Endothelial cell of umbilical vein (primary cell): ENCODE measurements around the gene SLC30A2. TPM values are rescaled to one million over a fixed set of nuclear protein-coding genes. Genes with fewer than 3 reads are reported as not detected.

ENCODE experiments used
- BruUV-seq: library from RNA; stranded (reverse); fragments of 400-500 nt; replicated peaks from 2 replicates; lab custom pipeline; 2021; lab: Mats Ljungman, UMichigan
- CTCF ChIA-PET: fragments of 300-600, 350-600 bp; sonication (Branson Sonifier 250); formaldehyde crosslinking; loops from one replicate; lab custom pipeline; 2021; ENCODE audit warnings: antibody characterized with exemption, inconsistent platforms; lab: Charles Lee
- POLR2A ChIA-PET: fragments of 300-600, 350-600 bp; sonication (Branson Sonifier 250); formaldehyde crosslinking; loops from one replicate; lab custom pipeline; 2021; ENCODE audit warnings: antibody characterized with exemption, inconsistent platforms; lab: Charles Lee
- DNase-seq: peaks from one replicate; pipeline ENCODE4 v3.0.0-alpha.2; 2011; ENCODE audit warnings: low read depth, low spot score
- FAIRE-seq: peaks from 2 replicates; lab custom pipeline; 2011; peaks lifted over from hg19 to GRCh38; lab: Jason Lieb, UNC
- H2AFZ ChIP-seq: 2 replicates; pipeline ENCODE4 v1.6.0; 2012; ENCODE audit warnings: low read depth, low read length, control low read depth, inconsistent platforms
- H3K27ac ChIP-seq: 2 replicates; pipeline ENCODE4 v1.5.1; 2011; ENCODE audit warnings: low read depth, mild to moderate bottlenecking, control low read depth, low read length, moderate library complexity; ENCODE audit not compliant: insufficient read depth
- H3K27me3 ChIP-seq, 2 experiments: 2 replicates each; pipeline versions ENCODE4 v1.6.0 to v1.6.1; 2011; ENCODE audit warnings: low read length in 2 of 2, mixed read lengths in 1 of 2; ENCODE audit not compliant: control insufficient read depth in 2 of 2, insufficient read depth in 2 of 2
- H3K36me3 ChIP-seq, 2 experiments: 2 replicates in 1 of 2; 3 replicates in 1 of 2; pipeline ENCODE4 v1.5.1; 2011; ENCODE audit warnings: low read length in 2 of 2, mild to moderate bottlenecking in 1 of 2, moderate library complexity in 1 of 2; ENCODE audit not compliant: control insufficient read depth in 2 of 2, insufficient read depth in 2 of 2; ENCODE audit errors: extremely low read depth in 1 of 2
- H3K4me1 ChIP-seq: 3 replicates; pipeline ENCODE4 v1.5.1; 2011; ENCODE audit warnings: mild to moderate bottlenecking, low read length; ENCODE audit not compliant: control insufficient read depth, insufficient read depth; ENCODE audit errors: extremely low read depth
- H3K4me2 ChIP-seq: 2 replicates; pipeline ENCODE4 v1.6.1; 2011; ENCODE audit warnings: low read length, control low read depth, mixed read lengths; ENCODE audit not compliant: insufficient read depth
- H3K4me3 ChIP-seq, 3 experiments: fragments of 200-600 bp in 1 of 3; sonication (generic), shearing (Covaris generic) in 1 of 3; replicated peaks in 1 of 3; 2 replicates each; pipeline ENCODE4 v1.5.1; 2011 to 2016; ENCODE audit warnings: control low read depth in 3 of 3, low read length in 3 of 3, mild to moderate bottlenecking in 2 of 3, inconsistent platforms in 1 of 3, low read depth in 1 of 3, moderate library complexity in 1 of 3; ENCODE audit not compliant: insufficient read depth in 1 of 3
- H3K79me2 ChIP-seq: 2 replicates; pipeline ENCODE4 v1.6.0; 2012; ENCODE audit warnings: low read length, inconsistent platforms; ENCODE audit not compliant: control insufficient read depth, insufficient read depth
- H3K9ac ChIP-seq: replicated peaks from 2 replicates; pipeline ENCODE3; 2011; ENCODE audit warnings: low read length, control low read depth; ENCODE audit not compliant: insufficient read depth; ENCODE audit errors: extremely low read depth
- H3K9me1 ChIP-seq: replicated peaks from 3 replicates; pipeline ENCODE4 v1.6.0; 2011; ENCODE audit warnings: mild to moderate bottlenecking, low read length; ENCODE audit not compliant: control insufficient read depth, insufficient read depth; ENCODE audit errors: extremely low read depth
- H3K9me3 ChIP-seq: replicated peaks from 2 replicates; pipeline ENCODE4 v1.5.1; 2012; ENCODE audit warnings: low read length, inconsistent platforms; ENCODE audit not compliant: control insufficient read depth, insufficient read depth
- H4K20me1 ChIP-seq: replicated peaks from 2 replicates; pipeline ENCODE3; 2011; ENCODE audit warnings: mild to moderate bottlenecking, low read length; ENCODE audit not compliant: control insufficient read depth, insufficient read depth; ENCODE audit errors: extremely low read depth
- EZH2 ChIP-seq: IDR thresholded peaks from 2 replicates; pipeline ENCODE4 v1.6.1; 2012; ENCODE audit warnings: borderline replicate concordance, low read depth, mild to moderate bottlenecking, moderate library complexity, low read length, inconsistent platforms; ENCODE audit not compliant: severe bottlenecking
- FOS ChIP-seq: IDR thresholded peaks from 2 replicates; pipeline ENCODE4 v1.6.1; 2011; ENCODE audit warnings: mild to moderate bottlenecking, low read length, moderate library complexity, borderline replicate concordance; ENCODE audit not compliant: insufficient read depth
- GATA2 ChIP-seq: IDR thresholded peaks from 2 replicates; pipeline ENCODE4 v1.7.0; 2011; ENCODE audit warnings: low read depth, mild to moderate bottlenecking, moderate library complexity, mixed read lengths, low read length; ENCODE audit not compliant: insufficient read length, insufficient read depth
- JUN ChIP-seq: IDR thresholded peaks from 2 replicates; pipeline ENCODE4 v1.6.1; 2011; ENCODE audit warnings: borderline replicate concordance, low read depth; ENCODE audit not compliant: insufficient read length, insufficient read depth
- MYC ChIP-seq: IDR thresholded peaks from one replicate; pipeline ENCODE4 v1.6.1; 2011; ENCODE audit warnings: mild to moderate bottlenecking, low read depth, low read length
- POLR2A ChIP-seq: IDR thresholded peaks from 2 replicates; pipeline ENCODE4 v1.6.1; 2012; ENCODE audit warnings: low read depth, mild to moderate bottlenecking, control low read depth, low read length
- POLR2AphosphoS5 ChIP-seq: IDR thresholded peaks from 2 replicates; pipeline ENCODE4 v1.6.1; 2012; ENCODE audit warnings: low read depth, mild to moderate bottlenecking, control low read depth, low read length, moderate library complexity; ENCODE audit not compliant: insufficient read depth
- dilution Hi-C: fragments of 300-500 bp; cut with MboI; formaldehyde crosslinking; loops from one replicate; pipeline ENCODE4 v1.15.0; 2019; ENCODE audit warnings: low sequenced_read_pairs; ENCODE audit not compliant: extremely low pct_ligation_motif_present
- intact Hi-C: fragments of 100-400 bp; cut with micrococcal nuclease; formaldehyde crosslinking; loops from one replicate; pipeline ENCODE4 v1.10.0; 2022
- polyA plus RNA-seq, 4 experiments: library from polyadenylated mRNA; depleted of rRNA in 3 of 4; stranded (reverse) in 3 of 4; unstranded in 1 of 4; fragments of >200 nt; gene quantifications; 2 replicates each; pipeline versions ENCODE4 v1.2.1 to v1.2.3, GENCODE V29; 2011 to 2012; ENCODE audit warnings: missing spikeins in 1 of 4
- total RNA-seq: library from RNA; stranded (reverse); gene quantifications from 2 replicates; pipeline ENCODE4 v1.2.3, GENCODE V29; 2021
- TF ChIP-seq, protein P1 (sequence below): IDR thresholded peaks from 2 replicates; pipeline ENCODE4 v1.6.1; 2011; ENCODE audit not compliant: insufficient read depth, insufficient read length
- TF ChIP-seq, protein P2 (sequence below), 2 donors: IDR thresholded peaks; 1 replicate in 1 of 2; 2 replicates in 1 of 2; pipeline ENCODE4 v1.5.1; 2011; ENCODE audit warnings: low read length in 2 of 2, mild to moderate bottlenecking in 2 of 2, moderate library complexity in 2 of 2, control low read depth in 1 of 2, inconsistent platforms in 1 of 2, low read depth in 1 of 2; ENCODE audit not compliant: insufficient read depth in 1 of 2; ENCODE audit errors: extremely low read depth in 1 of 2

SLC30A2 gene
- total and polyA plus RNA-seq, 2 donors (not counting 3 experiments of a cell fraction or from before 2014, with no cell fraction given) = not detected

DNA sequence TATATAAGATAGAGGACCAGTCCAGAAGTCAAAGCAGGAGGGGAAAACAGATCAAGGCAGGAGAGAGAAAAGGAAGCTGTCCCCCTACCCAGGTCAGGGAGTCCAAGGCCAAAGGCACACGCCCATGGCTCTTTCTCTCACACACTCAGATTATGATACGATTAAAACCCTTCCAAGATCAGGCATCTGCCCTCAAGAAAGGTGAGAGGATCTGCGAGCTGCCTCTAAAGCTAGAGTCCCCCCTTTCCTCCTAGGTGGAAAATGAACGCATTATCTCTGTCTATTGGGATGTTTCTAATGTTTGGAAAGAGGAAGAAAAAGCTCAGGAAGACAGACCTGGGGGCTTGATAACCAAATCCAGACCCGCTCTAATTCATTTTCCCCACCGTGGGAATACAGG, 55.7 kb downstream of the SLC30A2 start:
- H3K4me2 ChIP-seq = no peak overlapping the region
- no TSS peak for BruUV-seq
- H3K9me3 ChIP-seq = no peaks in the 10 kb centered on the region
- H3K27ac ChIP-seq = no peak overlapping the region
- H4K20me1 ChIP-seq = no peaks in the 10 kb centered on the region
- no peaks in the 10 kb centered on the region for H3K27me3 ChIP-seq
- no peaks in the 10 kb centered on the region for H3K4me1 ChIP-seq
- DNase-seq = no peak
- no peaks in the 10 kb centered on the region for H3K36me3 ChIP-seq
- dilution Hi-C loops = loop anchor here (25.0 kb wide), 1 partner anchor 103 kb away; the partner anchor contains the start of gene PAQR7
- no peak overlapping the region for H3K9ac ChIP-seq
- CTCF ChIA-PET = interaction anchor here (4.3 to 5.2 kb wide), 2 partner anchors 7 to 94 kb away, joined by 15 to 26 read pairs; partner anchors contain the start of gene PAFAH2
- no peak overlapping the region for H3K4me3 ChIP-seq
- H2AFZ ChIP-seq = no peak overlapping the region
- H3K9me1 ChIP-seq = no peaks in the 10 kb centered on the region
- TF ChIP-seq POLR2AphosphoS5 (no peak), EZH2 (no peak), POLR2A (no peak), FOS (no peak), JUN (no peak)
- no peaks in the 10 kb centered on the region for H3K79me2 ChIP-seq
- FAIRE-seq = no peak
- POLR2A ChIA-PET = no interaction called here
- intact Hi-C loops = no loop called here

DNA sequence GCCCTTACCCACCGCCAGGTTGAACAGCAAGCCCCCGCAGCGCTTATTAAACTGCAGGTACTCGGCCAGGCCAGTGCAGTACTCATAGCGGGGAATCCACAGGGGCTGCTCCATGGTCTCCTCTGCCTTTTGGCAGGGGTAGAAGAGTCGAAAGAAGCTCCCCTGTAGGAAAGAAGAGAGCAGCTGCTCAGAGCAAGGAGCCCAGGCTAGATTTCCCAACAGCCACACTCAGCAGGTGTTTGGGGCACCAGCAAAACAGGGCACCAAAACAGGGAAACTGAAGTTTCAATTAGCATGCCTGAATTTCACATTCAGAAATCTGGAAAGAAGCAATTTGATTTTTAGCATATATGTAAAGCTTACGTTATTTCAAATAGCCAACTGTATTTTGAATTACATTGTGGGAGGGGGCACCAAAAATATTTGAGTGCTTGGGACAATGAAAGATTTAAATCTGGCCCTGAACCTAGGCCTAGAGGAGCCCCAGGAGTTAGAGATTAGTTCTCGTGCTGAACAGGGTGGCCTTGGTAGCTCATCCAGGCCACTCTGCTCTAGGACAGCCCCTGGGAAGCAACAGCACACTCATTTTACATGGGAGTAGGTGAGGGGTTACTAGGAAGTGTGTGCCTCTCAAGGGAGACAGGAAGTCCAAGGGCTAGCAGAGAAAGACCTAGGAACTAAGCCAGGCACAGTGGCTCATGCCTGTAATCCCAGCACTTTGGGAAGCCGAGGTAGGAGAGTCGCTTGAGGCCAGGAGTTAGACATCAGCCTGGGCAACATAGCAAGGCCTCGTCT, 56.3 kb downstream of the SLC30A2 start:
- intact Hi-C loops (no loop called here), dilution Hi-C loops (loop anchor here (25.0 kb wide), 1 partner anchor 102 kb away; the partner anchor contains the start of gene PAQR7)
- Histone ChIP-seq H3K4me3 (no peak overlapping the region), H3K27ac (no peak overlapping the region), H3K9ac (no peak overlapping the region), H3K4me1 (no peaks in the 10 kb centered on the region), H3K79me2 (no peaks in the 10 kb centered on the region), H4K20me1 (no peaks in the 10 kb centered on the region), H2AFZ (no peak overlapping the region), H3K9me3 (no peaks in the 10 kb centered on the region), H3K36me3 (no peaks in the 10 kb centered on the region), H3K27me3 (no peaks in the 10 kb centered on the region), H3K4me2 (no peak overlapping the region), H3K9me1 (no peaks in the 10 kb centered on the region)
- POLR2A ChIA-PET = no interaction called here
- no peak for FAIRE-seq
- CTCF ChIA-PET = interaction anchor here (0.8 to 5.2 kb wide), 5 partner anchors 8 to 94 kb away, joined by 3 to 26 read pairs (median 4); partner anchors contain the start of gene PAFAH2
- no peak for TF ChIP-seq GATA2
- no peak for TF ChIP-seq POLR2AphosphoS5
- TF ChIP-seq POLR2A = no peak
- TF ChIP-seq JUN = no peak
- TF ChIP-seq MYC = no peak
- no peak for TF ChIP-seq FOS
- no peak for TF ChIP-seq EZH2
- TF ChIP-seq, protein P1, sequence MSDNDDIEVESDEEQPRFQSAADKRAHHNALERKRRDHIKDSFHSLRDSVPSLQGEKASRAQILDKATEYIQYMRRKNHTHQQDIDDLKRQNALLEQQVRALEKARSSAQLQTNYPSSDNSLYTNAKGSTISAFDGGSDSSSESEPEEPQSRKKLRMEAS = no peak
- TF ChIP-seq, protein P2, sequence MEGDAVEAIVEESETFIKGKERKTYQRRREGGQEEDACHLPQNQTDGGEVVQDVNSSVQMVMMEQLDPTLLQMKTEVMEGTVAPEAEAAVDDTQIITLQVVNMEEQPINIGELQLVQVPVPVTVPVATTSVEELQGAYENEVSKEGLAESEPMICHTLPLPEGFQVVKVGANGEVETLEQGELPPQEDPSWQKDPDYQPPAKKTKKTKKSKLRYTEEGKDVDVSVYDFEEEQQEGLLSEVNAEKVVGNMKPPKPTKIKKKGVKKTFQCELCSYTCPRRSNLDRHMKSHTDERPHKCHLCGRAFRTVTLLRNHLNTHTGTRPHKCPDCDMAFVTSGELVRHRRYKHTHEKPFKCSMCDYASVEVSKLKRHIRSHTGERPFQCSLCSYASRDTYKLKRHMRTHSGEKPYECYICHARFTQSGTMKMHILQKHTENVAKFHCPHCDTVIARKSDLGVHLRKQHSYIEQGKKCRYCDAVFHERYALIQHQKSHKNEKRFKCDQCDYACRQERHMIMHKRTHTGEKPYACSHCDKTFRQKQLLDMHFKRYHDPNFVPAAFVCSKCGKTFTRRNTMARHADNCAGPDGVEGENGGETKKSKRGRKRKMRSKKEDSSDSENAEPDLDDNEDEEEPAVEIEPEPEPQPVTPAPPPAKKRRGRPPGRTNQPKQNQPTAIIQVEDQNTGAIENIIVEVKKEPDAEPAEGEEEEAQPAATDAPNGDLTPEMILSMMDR (IDR thresholded peaks at IDR 0.05; ENCODE audit: extremely low read depth in 1 of 2, insufficient read depth in 1 of 2, low read depth in 1 of 2, low read length in 2 of 2) = no peak
- no peak for DNase-seq
- no TSS peak for BruUV-seq
